HG02642 (cell line): ENCODE measurements around the gene PNPLA2.

Experiments
- ATAC-seq: cut with Tn5 transposase; IDR thresholded peaks from one replicate; pipeline ENCODE4 v1.9.1; 2021; ENCODE audit warnings: mild to moderate bottlenecking; ENCODE audit not compliant: unreplicated experiment, poor library complexity

The PNPLA2 gene

DNA sequence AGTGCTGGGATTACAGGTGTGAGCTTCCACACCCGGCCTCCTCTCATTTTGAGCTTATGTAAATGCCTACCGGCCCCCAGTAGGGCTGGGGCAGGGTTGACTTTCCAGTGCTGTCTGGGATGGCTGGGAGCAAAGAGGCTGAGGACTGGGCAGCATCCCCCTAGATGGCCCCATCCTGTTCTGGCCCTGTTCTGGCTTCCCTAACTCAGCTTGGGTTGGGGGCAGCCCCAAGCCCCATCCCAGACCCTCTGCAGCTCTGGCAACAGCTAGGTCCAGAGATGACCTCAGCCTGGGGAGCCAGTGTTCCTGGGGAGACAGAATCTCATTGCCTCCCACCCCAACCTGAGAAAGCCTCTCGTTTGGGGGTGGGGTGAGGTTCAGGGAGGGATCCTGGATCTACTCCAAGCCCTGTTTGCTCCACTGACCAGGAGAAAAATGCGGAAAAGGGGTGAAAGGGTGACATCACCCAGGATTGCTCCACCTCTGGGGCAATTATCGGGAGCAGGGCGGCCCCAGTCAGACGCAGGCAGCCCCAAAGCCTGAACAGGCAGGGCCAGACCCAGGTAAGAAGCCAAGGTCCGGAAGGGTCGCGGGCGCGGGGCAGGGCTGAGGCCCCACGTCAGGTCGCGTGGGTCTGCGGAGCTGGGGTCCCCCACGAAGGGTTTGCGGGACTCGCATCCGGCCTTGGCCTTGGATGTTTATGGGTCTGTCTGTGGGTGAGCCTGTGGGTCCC is at the start of gene PNPLA2:
Gene PNPLA2 (plus strand): TSS at position 519 of the 733 bp plus-strand sequence. CDS start 805 bp downstream, outside the sequence.
- peak; percentile 0 for ATAC-seq

- no peak for ATAC-seq
These were observed 48.6 kb upstream of the PNPLA2 start for GRCh38 chr11:769887-770641.

GRCh38 chr11:770642-771616 is 47.8 kb upstream of the PNPLA2 start:
- ATAC-seq: no peak

DNA sequence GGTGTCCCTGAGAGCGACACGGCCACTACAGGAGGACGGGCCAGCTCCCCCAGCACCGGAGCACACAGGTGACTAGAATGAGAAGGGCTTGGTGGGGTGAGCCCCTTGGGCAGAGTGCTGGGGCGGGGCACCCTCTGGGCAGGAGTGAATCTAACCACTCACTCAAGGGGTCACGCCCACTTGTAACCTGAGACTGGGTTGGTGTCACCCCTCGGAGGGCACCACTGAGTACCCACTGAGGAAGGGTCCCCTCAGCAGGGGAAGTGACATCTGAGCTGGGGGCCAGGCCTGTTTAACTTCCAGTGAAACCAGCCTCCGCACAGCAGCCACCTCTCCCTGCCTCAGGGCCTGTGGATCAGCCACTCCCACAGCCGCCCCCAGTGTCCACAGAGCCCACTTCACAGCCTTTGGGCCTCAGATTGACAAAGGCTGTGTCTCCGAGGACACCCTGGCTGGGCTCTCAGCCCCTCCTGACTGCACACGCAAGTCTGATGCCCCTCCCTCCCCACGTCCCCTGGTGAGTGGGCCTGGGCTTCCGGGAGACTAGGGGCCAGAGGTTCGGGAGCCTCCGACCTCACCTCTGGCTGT is 47.0 kb upstream of the PNPLA2 start:
- no peak for ATAC-seq

- no peak for ATAC-seq
These were observed 46.0 kb upstream of the PNPLA2 start for GRCh38 chr11:772429-773390.

GRCh38 chr11:773425-773824 is 45.3 kb upstream of the PNPLA2 start:
- no peak for ATAC-seq

GRCh38 chr11:773830-774229 is 44.9 kb upstream of the PNPLA2 start:
- no peak for ATAC-seq

DNA sequence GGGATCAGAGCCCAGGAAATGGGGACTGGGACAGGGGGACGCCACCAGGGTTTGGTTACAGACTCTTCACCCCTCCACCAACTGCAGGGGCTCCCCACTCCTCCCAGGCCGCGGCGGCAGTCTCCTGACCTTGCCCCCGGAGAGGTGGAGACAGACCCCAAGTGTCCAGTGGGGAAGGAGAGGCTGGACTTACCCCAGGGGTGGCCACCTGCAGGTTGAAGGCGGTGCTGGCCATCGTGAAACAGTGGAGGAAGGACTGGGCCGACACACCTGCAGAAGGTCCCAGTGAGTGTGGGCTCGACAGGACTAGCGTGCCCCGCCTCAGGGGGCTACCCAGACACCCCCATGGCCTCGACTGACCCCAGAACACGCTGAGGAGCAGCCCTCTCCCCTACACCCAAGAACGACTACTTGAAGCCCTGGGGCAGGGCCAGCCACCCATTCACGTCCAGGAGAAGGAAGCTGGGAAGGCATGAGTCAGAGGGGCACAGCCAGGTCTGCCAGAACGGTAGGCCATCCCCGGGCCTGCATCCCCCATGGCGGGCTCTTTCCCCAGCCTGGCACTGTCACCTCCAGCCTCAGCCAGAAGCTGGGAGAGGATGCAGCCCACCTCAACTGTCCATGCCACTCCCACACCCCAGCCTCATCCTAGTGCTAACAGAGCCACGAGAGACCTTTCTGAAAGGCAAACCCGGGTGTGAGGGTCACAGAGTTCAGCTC is 43.7 kb upstream of the PNPLA2 start:
- no peak for ATAC-seq

DNA sequence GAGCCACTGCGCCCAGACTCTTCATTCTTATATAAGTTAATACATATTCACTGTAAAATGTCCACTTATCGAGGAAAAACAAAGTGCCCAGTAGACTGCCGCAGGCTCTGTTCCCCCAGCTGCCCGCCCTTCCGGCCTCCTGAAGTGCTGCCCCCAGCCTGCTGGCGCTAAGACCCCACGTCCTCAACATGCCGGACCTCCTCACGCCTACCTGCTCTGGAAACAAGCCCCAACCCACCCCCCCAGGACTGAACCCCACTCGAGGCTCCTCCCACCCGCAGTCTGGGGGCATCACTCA is 42.5 kb upstream of the PNPLA2 start:
- no peak for ATAC-seq

DNA sequence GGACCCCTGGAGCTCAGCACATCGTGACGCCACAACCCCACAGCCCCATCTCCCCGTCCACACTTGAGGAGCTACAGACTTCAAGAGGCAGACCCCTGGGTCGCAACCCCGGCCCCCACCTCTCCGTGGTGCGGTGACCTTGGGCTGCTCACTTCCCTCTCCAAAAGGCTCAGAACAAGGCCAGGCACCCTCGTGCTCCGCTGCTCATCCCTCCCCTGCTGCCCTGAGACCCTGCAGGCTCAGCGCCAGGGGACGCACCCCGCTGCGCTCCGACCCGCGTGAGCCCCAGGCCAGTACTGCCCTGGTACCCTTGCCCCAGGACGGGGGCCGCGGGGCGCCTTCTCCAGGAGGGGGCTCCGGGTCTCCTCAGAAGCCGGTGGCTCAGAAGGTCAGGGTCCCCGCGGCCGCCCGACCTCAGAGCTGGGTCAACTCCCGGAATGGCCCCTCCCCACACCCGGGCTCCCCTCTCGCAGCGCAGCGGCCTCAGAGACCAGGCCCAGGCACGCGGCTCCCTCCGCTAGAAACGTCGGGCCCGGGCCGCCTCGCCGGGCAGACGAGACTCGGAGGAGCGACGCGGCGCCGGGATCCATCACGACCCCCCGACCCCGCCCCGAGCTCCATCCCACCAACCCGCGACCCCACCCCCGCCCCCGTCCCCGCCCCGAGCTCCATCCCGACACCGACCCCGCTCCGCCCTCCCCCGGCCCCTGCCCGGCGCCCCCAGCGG is 42.0 kb upstream of the PNPLA2 start:
- peak; percentile 41 for ATAC-seq

- ATAC-seq: peak; percentile 79
These were observed 41.1 kb upstream of the PNPLA2 start, which contains the start of gene GATD1 for GRCh38 chr11:777288-778255. TSS of gene GATD1 (minus strand) at chr11:777487. CDS start at chr11:777462, 25 bp downstream.

DNA sequence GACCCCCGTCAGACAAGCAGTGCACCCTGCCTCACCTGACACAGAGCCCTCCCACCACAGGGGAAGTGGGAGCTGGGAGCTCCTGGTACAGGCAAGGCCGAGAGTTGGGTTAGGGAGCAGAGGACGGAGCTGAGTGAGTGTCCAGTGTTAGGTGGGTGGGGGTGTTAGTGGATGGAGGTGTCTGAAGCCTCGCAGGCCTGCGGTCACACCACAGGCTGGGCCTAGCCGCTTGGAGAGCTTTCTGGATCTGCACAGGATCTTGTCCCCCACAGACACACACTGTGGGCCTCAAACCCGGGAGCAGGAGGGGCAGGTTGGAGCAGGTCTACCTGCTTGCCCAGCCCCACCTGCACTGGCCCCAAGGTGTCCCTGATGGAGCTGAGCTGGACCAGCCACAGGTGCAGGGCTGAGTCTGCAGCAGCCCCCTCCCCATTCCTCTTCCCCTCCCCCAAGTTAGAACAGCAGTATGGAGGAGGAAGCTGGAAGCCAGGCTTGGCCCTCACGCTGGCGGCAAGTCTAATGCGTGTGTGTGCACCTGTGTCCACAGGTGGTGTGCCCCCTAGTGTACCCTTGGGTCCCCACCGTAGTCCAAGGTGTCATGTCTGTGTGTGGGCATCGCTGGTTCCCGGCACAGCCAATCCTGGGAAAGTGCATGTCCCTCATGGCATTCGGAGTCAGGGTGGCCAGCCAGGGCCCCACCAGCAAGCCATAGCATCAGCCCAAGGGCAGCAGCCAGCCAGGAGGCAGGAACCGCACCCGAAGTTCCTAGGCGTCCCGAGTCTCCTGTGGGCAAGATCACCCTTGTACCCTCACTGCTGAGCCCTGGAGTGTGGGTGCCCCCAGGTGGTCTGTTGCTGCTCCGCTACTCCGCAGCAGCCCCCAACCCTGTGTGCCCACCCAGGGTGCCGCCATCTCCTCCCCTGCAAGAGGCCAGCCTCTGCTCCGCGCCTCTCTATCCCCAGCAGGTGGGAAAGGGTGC is 39.4 kb upstream of the PNPLA2 start:
- ATAC-seq: no peak

DNA sequence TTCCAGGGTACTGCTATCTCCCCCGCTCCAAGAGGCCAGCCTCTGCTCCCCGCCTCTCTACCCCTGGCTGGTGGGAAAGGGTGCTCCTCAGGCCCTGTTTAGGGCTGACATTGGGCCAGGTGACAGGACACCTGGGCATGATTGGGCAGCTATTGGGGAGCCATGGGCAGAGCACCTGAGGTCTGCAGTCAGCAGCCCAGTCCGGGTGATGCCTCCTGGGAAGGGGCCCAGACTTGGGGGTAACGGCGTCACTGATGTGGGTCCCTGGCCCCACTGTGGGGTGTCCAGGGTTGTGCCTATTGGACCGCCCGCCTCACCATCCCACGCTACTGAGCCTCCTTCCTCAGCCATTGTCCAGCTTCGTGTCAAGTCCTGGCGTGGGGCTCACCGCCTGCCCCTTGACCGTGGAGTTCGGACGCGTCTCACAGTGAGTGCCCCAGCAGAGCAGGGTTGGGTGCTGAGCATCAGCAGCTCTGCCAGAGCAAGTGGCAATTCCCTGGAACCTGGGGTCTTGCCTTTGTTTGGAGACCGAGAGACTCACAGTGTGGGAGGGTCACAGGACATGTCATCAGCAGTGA is 38.7 kb upstream of the PNPLA2 start:
- ATAC-seq: no peak

- ATAC-seq: no peak
These were observed 36.2 kb upstream of the PNPLA2 start for GRCh38 chr11:782264-783174.
